Activated T-cell treated with anti-CD3 and anti-CD28 coated beads, Interleukin-2, amount 50 U/mL, for 72 hours (primary cell): ENCODE results near the gene EAF2. TPM values are rescaled to one million over a fixed set of nuclear protein-coding genes. Genes with fewer than 3 reads are reported as not detected.

Experiments
- ATAC-seq, 2 donors: fragments of 150-1000 bp; cut with Tn5 transposase; replicated peaks in 1 of 2; 2 replicates each; pipeline ENCODE4 v1.10.0; 2021; ENCODE audit warnings: moderate library complexity in 2 of 2, mild to moderate bottlenecking in 1 of 2
- DNase-seq, 2 donors: peaks; one replicate each; pipeline ENCODE4 v3.0.0; 2021 to 2022; ENCODE audit warnings: mixed read lengths in 1 of 2
- H3K27ac Mint-ChIP-seq: one replicate; pipeline ENCODE4 v1.8.0; 2022; ENCODE audit warnings: mild to moderate bottlenecking, moderate library complexity, mixed read lengths
- H3K27me3 Mint-ChIP-seq: one replicate; pipeline ENCODE4 v1.8.0; 2022; ENCODE audit warnings: low read depth, mixed read lengths
- H3K36me3 Mint-ChIP-seq, 2 donors: one replicate each; pipeline ENCODE4 v1.8.0; 2022; ENCODE audit warnings: mixed read lengths in 2 of 2, mild to moderate bottlenecking in 1 of 2; ENCODE audit not compliant: insufficient read depth in 2 of 2
- H3K4me1 Mint-ChIP-seq: one replicate; pipeline ENCODE4 v1.8.0; 2022; ENCODE audit warnings: low read depth, mixed read lengths
- H3K4me3 Mint-ChIP-seq, 2 donors: one replicate each; pipeline ENCODE4 v1.8.0; 2022; ENCODE audit warnings: mild to moderate bottlenecking in 2 of 2, mixed read lengths in 2 of 2, moderate library complexity in 2 of 2
- H3K9me3 Mint-ChIP-seq, 2 donors: one replicate each; pipeline ENCODE4 v1.8.0; 2022; ENCODE audit warnings: mixed read lengths in 2 of 2
- total RNA-seq, 2 donors: library from RNA; stranded (reverse); gene quantifications; one replicate each; pipeline ENCODE4 v1.2.3, GENCODE V29; 2022

EAF2 gene
- total RNA-seq, 2 donors from 2014 or later: 14.2 to 17.9 TPM

GRCh38 chr3:121918779-121919483, 83.9 kb downstream of the EAF2 start:
- DNase-seq: no peak
- H3K36me3 Mint-ChIP-seq: no peaks in the 10 kb centered on the region
- H3K27ac Mint-ChIP-seq: no peak overlapping the region
- peaks cover 2% of the 10 kb centered on the region for H3K4me1 Mint-ChIP-seq
- H3K9me3 Mint-ChIP-seq: no peaks in the 10 kb centered on the region
- H3K4me3 Mint-ChIP-seq: no peak overlapping the region
- H3K27me3 Mint-ChIP-seq: no peaks in the 10 kb centered on the region
- ATAC-seq: no peak

- Mint-ChIP-seq H3K27me3 (no peaks in the 10 kb centered on the region), H3K36me3 (peaks cover 0 to 2% of the 10 kb centered on the region in 2 donors), H3K27ac (no peak overlapping the region), H3K9me3 (no peaks in the 10 kb centered on the region), H3K4me3 (no peak overlapping the region), H3K4me1 (no peaks in the 10 kb centered on the region)
- ATAC-seq: no peak
- DNase-seq: no peak
Measured at GRCh38 chr3:121924734-121925133, 89.7 kb downstream of the EAF2 start.

DNA sequence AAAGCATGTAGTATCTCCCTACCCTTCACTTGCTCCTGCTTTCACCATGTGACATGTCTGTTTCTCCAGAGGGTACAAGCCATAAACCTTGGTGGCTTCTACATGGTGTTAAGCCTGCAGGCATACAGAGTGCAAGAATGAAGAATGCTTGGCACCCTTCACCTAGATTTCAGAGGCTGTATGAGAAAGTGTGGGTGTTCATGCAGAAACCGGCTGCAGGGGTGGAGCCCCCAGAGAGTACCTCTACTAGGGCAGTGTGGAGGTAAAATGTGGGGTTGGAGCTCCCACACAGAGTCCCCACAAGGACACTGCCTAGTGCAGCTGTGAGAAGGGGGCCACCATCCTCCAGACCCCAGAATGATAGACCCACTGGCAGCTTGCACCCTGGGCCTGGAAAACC, 91.4 kb downstream of the EAF2 start:
- H3K36me3 Mint-ChIP-seq: peaks cover 0 to 2% of the 10 kb centered on the region in 2 donors
- H3K4me3 Mint-ChIP-seq: no peak overlapping the region
- H3K4me1 Mint-ChIP-seq: no peaks in the 10 kb centered on the region
- H3K27me3 Mint-ChIP-seq: no peaks in the 10 kb centered on the region
- H3K27ac Mint-ChIP-seq: no peak overlapping the region
- ATAC-seq: no peak
- no peaks in the 10 kb centered on the region for H3K9me3 Mint-ChIP-seq
- no peak for DNase-seq

Other genes with a start within 250 kb of the EAF2 start
- not detected for gene FBXO40, start 241.8 kb upstream of the EAF2 start, total RNA-seq
- 100 to 1,000 TPM; 236 to 259 TPM for gene HCLS1, start 174.3 kb upstream of the EAF2 start, total RNA-seq
- gene GOLGB1, start 85.5 kb upstream of the EAF2 start, total RNA-seq: 10 to 100 TPM; 26.5 to 33.1 TPM
- gene IQCB1, start 149 bp upstream of the EAF2 start, total RNA-seq: 10 to 100 TPM; 42.2 to 58.6 TPM
- 1 to 10 TPM; 2.4 to 3.0 TPM for gene SLC15A2, start 59.2 kb downstream of the EAF2 start, total RNA-seq
- under 1 TPM; 0.28 to 0.31 TPM for gene ILDR1, start 187.0 kb downstream of the EAF2 start, total RNA-seq
- gene CD86, start 220.2 kb downstream of the EAF2 start, total RNA-seq: 1 to 10 TPM; 2.4 to 2.5 TPM